EL (cell line): Measurements from ENCODE around the gene FAM184A.
"Not testable (repeated sequence)": the region's sequence is repeated elsewhere in the genome, so short reads cannot be mapped to it uniquely, and the experiment has no call there.

Source experiments
- DNase-seq: peaks from one replicate; pipeline ENCODE4 v3.0.0-alpha.2; 2016

Gene FAM184A

GRCh38 chr6:119006974-119007373 is 71.5 kb downstream of the FAM184A start:
- DNase-seq = no peak

GRCh38 chr6:119002069-119002468 is 76.4 kb downstream of the FAM184A start:
- DNase-seq = no peak

GRCh38 chr6:118999494-119000040 is 78.9 kb downstream of the FAM184A start:
- no peak for DNase-seq

GRCh38 chr6:118997426-118997825 is 81.0 kb downstream of the FAM184A start:
- DNase-seq = not testable (repeated sequence)

GRCh38 chr6:118996289-118996820 is 82.1 kb downstream of the FAM184A start:
- no peak for DNase-seq

GRCh38 chr6:118993803-118994251 is 84.6 kb downstream of the FAM184A start:
- DNase-seq = no peak

GRCh38 chr6:118993358-118993757 is 85.1 kb downstream of the FAM184A start:
- DNase-seq = no peak

- no peak for DNase-seq
Measured at GRCh38 chr6:118992186-118992795, 86.2 kb downstream of the FAM184A start.

- DNase-seq = no peak
Measured at GRCh38 chr6:118986312-118986711, 92.2 kb downstream of the FAM184A start.

- DNase-seq = no peak
Measured at GRCh38 chr6:118985123-118985830, 93.2 kb downstream of the FAM184A start.

GRCh38 chr6:118984342-118984741 is 94.1 kb downstream of the FAM184A start:
- DNase-seq = no peak

GRCh38 chr6:118982575-118982911 is 95.9 kb downstream of the FAM184A start:
- DNase-seq = no peak

- DNase-seq = no peak
Measured at GRCh38 chr6:118981884-118982574, 96.4 kb downstream of the FAM184A start.

GRCh38 chr6:118980063-118980462 is 98.4 kb downstream of the FAM184A start:
- DNase-seq = peak; percentile 5

GRCh38 chr6:118974790-118975189 is 103.7 kb downstream of the FAM184A start:
- no peak for DNase-seq

GRCh38 chr6:118971682-118972081 is 106.8 kb downstream of the FAM184A start:
- no peak for DNase-seq

- DNase-seq = no peak
Measured at GRCh38 chr6:118970866-118971265, 107.6 kb downstream of the FAM184A start.

GRCh38 chr6:118968416-118968815 is 110.0 kb downstream of the FAM184A start:
- DNase-seq = peak; percentile 4

GRCh38 chr6:118967239-118967638 is 111.2 kb downstream of the FAM184A start:
- DNase-seq = no peak

GRCh38 chr6:118965843-118966370 is 112.6 kb downstream of the FAM184A start:
- no peak for DNase-seq

- DNase-seq = no peak
Measured at GRCh38 chr6:118965371-118965770, 113.1 kb downstream of the FAM184A start.

GRCh38 chr6:118963003-118963402 is 115.5 kb downstream of the FAM184A start:
- DNase-seq = no peak

GRCh38 chr6:118959903-118960302 is 118.6 kb downstream of the FAM184A start:
- DNase-seq = no peak
